Stimulated activated CD4-positive, alpha-beta T cell treated with anti-CD3 and anti-CD28 coated beads, Interleukin-4, amount 100 ng/mL, for 4 hours (primary cell): ENCODE results near the gene SVIL.
"Not testable (repeated sequence)": the region's sequence is repeated elsewhere in the genome, so short reads cannot be mapped to it uniquely, and the experiment has no call there.

Experiments
- DNase-seq, 2 experiments: peaks; one replicate each; pipeline ENCODE4 v3.0.0-alpha.2; 2020

The SVIL gene

GRCh38 chr10:29535012-29535777 lies 99.6 kb downstream of the SVIL start:
- no peak for DNase-seq

GRCh38 chr10:29534590-29534989 lies 100.2 kb downstream of the SVIL start:
- DNase-seq = no peak

GRCh38 chr10:29533696-29534285 lies 101.0 kb downstream of the SVIL start:
- DNase-seq = no peak

- DNase-seq = no peak
These were observed 101.7 kb downstream of the SVIL start for GRCh38 chr10:29533046-29533445.

GRCh38 chr10:29532256-29532878 lies 102.4 kb downstream of the SVIL start:
- no peak for DNase-seq

GRCh38 chr10:29530112-29530976 lies 104.4 kb downstream of the SVIL start:
- DNase-seq = no peak

GRCh38 chr10:29529146-29529545 lies 105.6 kb downstream of the SVIL start:
- DNase-seq = no peak

- DNase-seq = no peak
These were observed 109.0 kb downstream of the SVIL start for GRCh38 chr10:29525762-29526161.

- DNase-seq = no peak
These were observed 110.1 kb downstream of the SVIL start for GRCh38 chr10:29524720-29525119.

GRCh38 chr10:29524294-29524693 lies 110.5 kb downstream of the SVIL start:
- no peak for DNase-seq

- no peak for DNase-seq
These were observed 111.9 kb downstream of the SVIL start for GRCh38 chr10:29522918-29523317.

- no peak for DNase-seq
These were observed 112.5 kb downstream of the SVIL start for GRCh38 chr10:29522061-29522855.

- DNase-seq = no peak
These were observed 115.1 kb downstream of the SVIL start for GRCh38 chr10:29519659-29520058.

- no peak for DNase-seq
These were observed 117.3 kb downstream of the SVIL start for GRCh38 chr10:29517352-29517923.

- DNase-seq = not testable (repeated sequence)
These were observed 118.3 kb downstream of the SVIL start for GRCh38 chr10:29516309-29516932.

- not testable (repeated sequence) for DNase-seq
These were observed 118.9 kb downstream of the SVIL start for GRCh38 chr10:29515879-29516278.

- not testable (repeated sequence) for DNase-seq
These were observed 119.7 kb downstream of the SVIL start for GRCh38 chr10:29515104-29515503.

- no peak for DNase-seq
These were observed 120.5 kb downstream of the SVIL start for GRCh38 chr10:29514306-29514705.

- no peak for DNase-seq
These were observed 122.3 kb downstream of the SVIL start for GRCh38 chr10:29512425-29512974.

GRCh38 chr10:29511806-29512205 lies 123.0 kb downstream of the SVIL start:
- DNase-seq = not testable (repeated sequence)
